Retinal pigment epithelial cell (primary cell): Measurements from ENCODE around the gene TRIM63.
"Not testable (repeated sequence)": the region's sequence is repeated elsewhere in the genome, so short reads cannot be mapped to it uniquely, and the experiment has no call there.

Source experiments
- DNase-seq: peaks from one replicate; pipeline ENCODE4 v3.0.0-alpha.2; 2010; ENCODE audit warnings: low read depth
- H3K4me3 ChIP-seq: 2 replicates; pipeline ENCODE4 v1.5.1; 2011; ENCODE audit warnings: mild to moderate bottlenecking, low read length, control low read depth, moderate library complexity
- TF ChIP-seq, protein P1 (sequence below): conservative IDR thresholded peaks from 2 replicates; pipeline ENCODE4 v1.5.1; 2011; ENCODE audit warnings: low read depth, low read length, control low read depth, inconsistent platforms

TRIM63 gene

DNA sequence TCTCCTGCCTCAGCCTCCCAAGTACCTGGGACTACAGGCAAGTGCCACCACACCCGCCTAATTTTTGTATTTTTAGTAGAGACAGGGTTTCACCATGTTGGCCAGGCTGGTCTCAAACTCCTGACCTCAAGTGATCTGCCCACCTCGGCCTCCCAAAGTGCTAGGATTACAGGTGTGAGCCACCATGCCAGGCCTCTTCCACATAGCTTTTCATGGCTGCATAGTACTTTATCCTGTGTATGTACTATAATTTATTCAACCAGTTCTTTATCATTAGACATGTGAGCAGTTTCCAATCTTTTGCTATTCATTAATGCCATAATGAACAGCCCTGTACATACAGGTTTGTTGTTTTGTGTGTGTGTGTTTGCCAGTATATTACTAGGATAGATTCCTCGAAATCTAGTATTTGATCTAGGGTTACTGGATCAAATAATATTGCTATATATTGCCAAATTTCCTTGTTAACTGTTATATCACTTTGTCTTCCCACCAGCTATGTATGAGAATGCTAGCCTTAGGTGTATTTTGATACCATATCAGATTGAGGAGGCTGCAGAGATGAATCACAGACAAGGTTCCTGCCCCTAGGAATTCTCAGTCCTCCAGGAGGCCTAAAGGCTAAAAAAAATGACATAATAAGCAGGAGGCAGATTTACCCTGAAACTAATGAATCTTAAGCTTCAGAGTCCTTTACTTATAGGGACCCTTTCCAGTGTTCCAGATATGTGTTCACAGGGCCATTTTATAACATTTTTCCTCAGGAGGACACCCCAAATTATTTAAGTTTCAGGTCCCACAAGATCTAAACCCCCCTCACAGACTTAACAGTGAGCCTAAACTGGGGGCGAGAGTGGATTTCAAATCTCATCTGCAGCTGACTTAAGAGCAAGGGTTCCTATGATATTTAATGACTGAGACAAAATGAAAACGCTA is 42.1 kb upstream of the TRIM63 start:
- no peak overlapping the region for H3K4me3 ChIP-seq
- no peak for DNase-seq
- TF ChIP-seq, protein P1, sequence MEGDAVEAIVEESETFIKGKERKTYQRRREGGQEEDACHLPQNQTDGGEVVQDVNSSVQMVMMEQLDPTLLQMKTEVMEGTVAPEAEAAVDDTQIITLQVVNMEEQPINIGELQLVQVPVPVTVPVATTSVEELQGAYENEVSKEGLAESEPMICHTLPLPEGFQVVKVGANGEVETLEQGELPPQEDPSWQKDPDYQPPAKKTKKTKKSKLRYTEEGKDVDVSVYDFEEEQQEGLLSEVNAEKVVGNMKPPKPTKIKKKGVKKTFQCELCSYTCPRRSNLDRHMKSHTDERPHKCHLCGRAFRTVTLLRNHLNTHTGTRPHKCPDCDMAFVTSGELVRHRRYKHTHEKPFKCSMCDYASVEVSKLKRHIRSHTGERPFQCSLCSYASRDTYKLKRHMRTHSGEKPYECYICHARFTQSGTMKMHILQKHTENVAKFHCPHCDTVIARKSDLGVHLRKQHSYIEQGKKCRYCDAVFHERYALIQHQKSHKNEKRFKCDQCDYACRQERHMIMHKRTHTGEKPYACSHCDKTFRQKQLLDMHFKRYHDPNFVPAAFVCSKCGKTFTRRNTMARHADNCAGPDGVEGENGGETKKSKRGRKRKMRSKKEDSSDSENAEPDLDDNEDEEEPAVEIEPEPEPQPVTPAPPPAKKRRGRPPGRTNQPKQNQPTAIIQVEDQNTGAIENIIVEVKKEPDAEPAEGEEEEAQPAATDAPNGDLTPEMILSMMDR, result no peak

DNA sequence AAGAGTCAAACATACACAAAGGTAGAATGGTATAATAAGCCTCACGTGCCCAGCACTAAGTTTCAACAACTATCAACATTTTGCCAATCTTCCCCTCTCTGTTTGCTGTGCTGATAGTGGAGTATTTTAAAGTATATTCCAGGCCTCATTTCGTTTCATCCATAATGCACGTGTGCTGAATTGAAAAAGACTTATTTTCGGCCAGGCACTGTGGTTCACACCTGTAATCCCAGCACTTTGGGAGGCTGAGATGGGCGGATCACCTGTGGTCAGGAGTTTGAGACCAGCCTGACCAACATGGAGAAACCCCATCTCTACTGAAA is 37.8 kb upstream of the TRIM63 start:
- not testable (repeated sequence) for H3K4me3 ChIP-seq, DNase-seq

DNA sequence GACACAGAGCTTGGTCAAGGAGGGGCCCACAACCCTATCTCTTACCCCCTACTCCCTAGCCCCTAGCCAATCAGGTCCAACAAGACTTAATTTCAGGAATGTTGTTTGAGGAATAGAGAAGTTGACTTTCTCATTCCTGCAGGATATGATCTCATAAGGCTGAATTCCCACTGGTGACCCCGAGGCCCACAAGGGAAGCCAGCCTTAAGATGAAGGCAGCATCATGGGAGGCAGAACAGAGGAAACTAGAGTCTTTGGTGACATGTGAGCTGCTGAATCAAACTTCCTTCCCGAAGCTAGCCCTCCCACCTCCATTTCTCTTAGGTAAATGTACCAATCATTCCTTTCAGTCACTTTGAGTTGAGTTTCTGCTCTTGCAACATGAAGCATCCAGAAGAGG is 35.1 kb upstream of the TRIM63 start:
- TF ChIP-seq, protein P1, result no peak
- H3K4me3 ChIP-seq, result no peak overlapping the region
- DNase-seq, result no peak

DNA sequence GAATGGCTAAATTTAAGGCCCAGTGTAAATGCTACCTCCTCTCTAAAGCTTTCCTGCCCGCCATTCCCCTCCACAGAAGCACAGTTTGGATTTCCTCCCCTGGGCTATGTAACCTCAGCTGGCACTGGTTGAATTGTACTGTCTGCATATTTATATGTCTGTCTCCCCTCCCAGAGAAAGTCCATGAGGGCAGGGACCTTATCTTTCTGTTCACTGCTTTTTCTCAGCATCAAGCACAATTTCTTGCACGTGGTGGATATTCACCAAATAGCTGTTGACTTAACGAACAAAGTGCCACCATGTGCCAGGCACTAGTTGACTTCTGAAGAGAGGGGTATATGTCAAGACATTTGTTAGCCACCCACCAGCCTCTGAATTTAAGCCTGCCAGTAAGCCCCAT is 34.7 kb upstream of the TRIM63 start:
- no peak for DNase-seq
- TF ChIP-seq, protein P1, result no peak
- no peak overlapping the region for H3K4me3 ChIP-seq

DNA sequence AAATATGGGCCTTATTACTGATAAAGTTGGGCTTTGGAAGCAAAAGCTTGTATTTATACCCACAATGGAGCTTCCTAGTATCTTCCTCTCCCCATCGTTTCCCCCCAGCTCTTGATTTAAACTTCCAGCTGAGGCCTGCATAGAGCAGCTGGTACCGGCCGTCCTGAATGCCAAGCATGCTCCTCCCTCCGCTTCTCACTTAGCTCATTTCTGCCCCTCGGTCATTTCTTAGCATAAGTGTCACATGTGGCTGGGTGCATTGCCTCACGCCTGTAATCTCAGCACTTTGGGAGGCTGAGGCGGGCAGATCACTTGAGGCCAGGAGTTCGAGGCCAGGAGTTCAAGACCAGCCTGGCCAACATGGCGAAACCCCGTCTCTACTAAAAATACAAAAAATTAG is 32.8 kb upstream of the TRIM63 start:
- not testable (repeated sequence) for DNase-seq, H3K4me3 ChIP-seq

DNA sequence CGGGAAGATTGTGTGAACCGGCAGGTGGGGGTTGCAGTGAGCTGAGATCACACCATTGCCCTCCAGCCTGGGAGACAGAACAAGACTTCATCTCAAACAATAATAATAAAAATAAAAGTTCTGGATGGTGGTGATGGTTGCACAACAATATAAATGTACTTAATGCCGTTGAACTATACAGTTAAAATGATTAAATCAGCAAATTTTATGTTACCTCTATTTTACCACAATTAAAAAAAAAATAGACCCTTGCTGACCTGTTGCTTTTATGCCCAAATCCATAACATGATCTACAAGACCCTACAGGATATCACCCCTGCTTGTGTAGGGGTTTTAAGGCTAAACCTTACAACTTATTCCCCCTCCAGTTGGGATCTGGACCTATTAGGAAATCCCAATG is 32.4 kb upstream of the TRIM63 start:
- no peak for DNase-seq
- TF ChIP-seq, protein P1, result no peak
- H3K4me3 ChIP-seq, result no peak overlapping the region

DNA sequence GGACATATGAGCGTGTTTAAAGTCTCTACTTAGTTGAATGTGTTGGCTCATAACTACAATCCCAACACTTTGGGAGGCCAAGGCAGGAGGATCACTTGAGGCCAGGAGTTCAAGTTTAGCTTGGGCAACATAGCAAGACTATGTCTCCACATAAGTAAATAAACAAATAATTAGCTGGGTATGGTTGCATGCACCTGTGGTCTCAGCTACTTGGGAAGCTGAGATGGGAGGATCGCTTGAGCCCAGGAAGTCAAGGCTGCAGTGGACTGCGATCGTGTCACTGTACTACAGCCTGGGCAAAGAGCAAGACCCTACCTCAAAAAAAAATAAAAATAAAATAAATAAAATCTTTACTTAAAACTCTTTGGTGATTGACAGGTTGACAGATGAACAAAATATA is 31.2 kb upstream of the TRIM63 start:
- no peak overlapping the region for H3K4me3 ChIP-seq
- TF ChIP-seq, protein P1, result no peak
- DNase-seq, result no peak

DNA sequence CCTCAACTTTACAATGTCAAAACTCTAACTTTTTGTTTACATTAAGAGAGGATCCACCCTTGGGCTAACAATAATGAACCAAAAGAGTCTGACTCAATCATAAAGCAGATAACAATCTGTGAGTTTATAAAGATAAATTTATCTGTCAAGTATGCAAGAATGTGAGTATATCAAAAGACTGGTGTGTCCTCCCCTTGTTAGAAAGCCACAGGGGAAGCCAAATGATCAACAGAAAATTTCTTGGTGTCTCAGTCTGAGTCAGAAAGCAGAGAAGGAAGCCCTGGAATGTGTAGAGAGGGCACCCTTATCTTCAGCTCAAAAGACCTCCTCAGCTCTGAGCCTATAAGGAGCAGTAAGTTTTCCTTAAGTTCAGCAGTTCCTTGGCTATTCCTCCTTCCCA is 30.3 kb upstream of the TRIM63 start:
- TF ChIP-seq, protein P1, result no peak
- no peak for DNase-seq
- no peak overlapping the region for H3K4me3 ChIP-seq
